HEK293T (cell line): ENCODE data around the gene C2CD2.

Experiments used
- BHLHE40 ChIP-seq: fragments of 450-650 bp; IDR thresholded peaks from 2 replicates; pipeline ENCODE4 v1.6.1; 2016; ENCODE audit warnings: mild to moderate bottlenecking, moderate library complexity, borderline replicate concordance
- ELF4 ChIP-seq: fragments of 450-650 bp; IDR thresholded peaks from 2 replicates; pipeline ENCODE4 v1.6.1; 2017; ENCODE audit warnings: antibody characterized with exemption
- FOXA1 ChIP-seq: fragments of 450-650 bp; IDR thresholded peaks from 2 replicates; pipeline ENCODE4 v1.6.1; 2016; ENCODE audit warnings: mild to moderate bottlenecking
- FOXK2 ChIP-seq: fragments of 450-650 bp; IDR thresholded peaks from 2 replicates; pipeline ENCODE4 v1.6.1; 2016; ENCODE audit warnings: mild to moderate bottlenecking
- FOXM1 ChIP-seq: fragments of 450-650 bp; IDR thresholded peaks from 2 replicates; pipeline ENCODE4 v1.6.1; 2017; ENCODE audit warnings: mild to moderate bottlenecking, borderline replicate concordance
- HDGF ChIP-seq: fragments of 450-650 bp; IDR thresholded peaks from 2 replicates; pipeline ENCODE4 v1.6.1; 2017; ENCODE audit warnings: antibody characterized with exemption, borderline replicate concordance
- L3MBTL2 ChIP-seq: fragments of 450-650 bp; conservative IDR thresholded peaks from 2 replicates; pipeline ENCODE4 v1.6.1; 2016; ENCODE audit warnings: mild to moderate bottlenecking
- NFRKB ChIP-seq: fragments of 450-650 bp; IDR thresholded peaks from 2 replicates; pipeline ENCODE4 v1.6.1; 2016; ENCODE audit warnings: mild to moderate bottlenecking, moderate library complexity
- SP1 ChIP-seq: fragments of 450-650 bp; IDR thresholded peaks from 2 replicates; pipeline ENCODE4 v1.6.1; 2017
- SUZ12 ChIP-seq: fragments of 450-650 bp; IDR thresholded peaks from 2 replicates; pipeline ENCODE4 v1.6.1; 2016; ENCODE audit warnings: mild to moderate bottlenecking
- TARDBP ChIP-seq: fragments of 450-650 bp; IDR thresholded peaks from 2 replicates; pipeline ENCODE4 v1.6.1; 2016
- TF ChIP-seq, protein P1 (sequence below): fragments of 450-650 bp; IDR thresholded peaks from 2 replicates; pipeline ENCODE4 v1.6.1; 2016

DNA sequence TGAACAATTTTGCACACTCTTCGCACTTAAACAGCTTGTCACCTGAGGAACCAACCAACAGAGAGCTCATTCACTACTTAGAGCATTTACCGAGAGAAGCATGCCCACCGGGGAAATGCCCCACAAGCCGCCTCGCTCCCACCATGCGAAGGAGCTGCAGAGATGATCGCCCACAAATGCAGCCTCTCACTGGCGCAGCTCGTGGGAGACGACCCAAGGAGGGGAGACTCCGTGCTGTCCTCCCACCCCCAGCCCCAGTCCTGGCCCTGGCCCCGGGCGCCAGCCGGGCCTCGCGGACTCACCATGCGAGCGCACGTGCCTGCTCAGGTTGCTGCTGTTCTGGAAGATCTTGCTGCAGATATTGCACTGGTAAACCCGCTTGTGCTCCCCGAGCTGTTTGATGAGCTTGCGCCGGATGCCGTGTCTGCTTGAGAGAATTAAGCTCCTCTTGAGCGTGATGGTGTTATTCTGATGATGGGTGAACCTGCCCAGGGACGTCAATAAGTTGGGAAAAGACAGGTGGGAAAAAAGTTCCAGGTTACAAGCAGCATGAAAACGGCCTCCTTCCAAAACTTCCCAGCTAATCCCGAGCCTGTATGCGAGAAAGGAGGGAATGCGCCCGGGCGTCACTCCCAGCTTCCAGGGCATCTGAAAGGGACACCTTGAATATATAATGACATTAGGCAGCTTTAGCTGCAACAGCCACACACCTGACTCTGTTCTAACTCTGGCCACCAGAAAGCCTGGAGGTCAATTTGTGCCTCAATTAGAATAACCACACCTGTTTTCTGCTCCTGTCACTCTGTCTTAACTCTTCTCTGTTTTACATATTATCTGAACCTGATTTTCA is 117.4 kb downstream of the C2CD2 start:
- TF ChIP-seq FOXK2: no peak
- no peak for TF ChIP-seq HDGF
- TF ChIP-seq ELF4: no peak
- no peak for TF ChIP-seq FOXA1
- no peak for TF ChIP-seq SP1
- TF ChIP-seq TARDBP: no peak
- no peak for TF ChIP-seq BHLHE40
- TF ChIP-seq SUZ12: no peak
- TF ChIP-seq FOXM1: no peak
- no peak for TF ChIP-seq L3MBTL2
- TF ChIP-seq NFRKB: no peak
- TF ChIP-seq, protein P1, sequence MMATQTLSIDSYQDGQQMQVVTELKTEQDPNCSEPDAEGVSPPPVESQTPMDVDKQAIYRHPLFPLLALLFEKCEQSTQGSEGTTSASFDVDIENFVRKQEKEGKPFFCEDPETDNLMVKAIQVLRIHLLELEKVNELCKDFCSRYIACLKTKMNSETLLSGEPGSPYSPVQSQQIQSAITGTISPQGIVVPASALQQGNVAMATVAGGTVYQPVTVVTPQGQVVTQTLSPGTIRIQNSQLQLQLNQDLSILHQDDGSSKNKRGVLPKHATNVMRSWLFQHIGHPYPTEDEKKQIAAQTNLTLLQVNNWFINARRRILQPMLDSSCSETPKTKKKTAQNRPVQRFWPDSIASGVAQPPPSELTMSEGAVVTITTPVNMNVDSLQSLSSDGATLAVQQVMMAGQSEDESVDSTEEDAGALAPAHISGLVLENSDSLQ: no peak
